ENCODE results near the gene ZNF487. TPM values are rescaled to one million over a fixed set of nuclear protein-coding genes. Genes with fewer than 3 reads are reported as not detected.
"Not testable (repeated sequence)": the region's sequence is repeated elsewhere in the genome, so short reads cannot be mapped to it uniquely, and the experiment has no call there.

ZNF487 gene
- total and polyA plus RNA-seq, 2 of the 4 experiments (the other 2 are of a cell fraction), result 1.7 to 2.7 TPM

GRCh38 chr10:43461950-43462349 lies 25.0 kb downstream of the ZNF487 start:
- BruUV-seq (replicated peaks), result no TSS peak
- Histone ChIP-seq H2BK5ac (ENCODE audit: low read depth, low read length, poor library complexity, severe bottlenecking) (no peak overlapping the region), H3K79me1 (ENCODE audit: low read depth in 1 of 2, low read length in 2 of 2) (no peaks in the 10 kb centered on the region), H4K20me1 (ENCODE audit: insufficient read depth, low read length) (no peaks in the 10 kb centered on the region), H4K5ac (ENCODE audit: low read depth, low read length) (no peak overlapping the region), H4K91ac (ENCODE audit: insufficient read depth, low read depth, low read length) (no peak overlapping the region), H3K27me3 (ENCODE audit: control insufficient read depth, insufficient read depth, low read length) (no peaks in the 10 kb centered on the region), H3K36me3 (ENCODE audit: control insufficient read depth, insufficient read depth, low read length) (no peaks in the 10 kb centered on the region), H3K56ac (ENCODE audit: extremely low read depth, insufficient read depth, low read length) (no peak overlapping the region), H3K9me3 (ENCODE audit: control insufficient read depth, insufficient read depth, low read length) (no peaks in the 10 kb centered on the region), H2BK20ac (ENCODE audit: low read depth, low read length) (no peak overlapping the region), H3K9ac (ENCODE audit: low read depth, low read length) (no peak overlapping the region), H3K18ac (ENCODE audit: low read depth, low read length) (no peak overlapping the region), H3K27ac (ENCODE audit: insufficient read depth, low read length) (no peak overlapping the region), H4K8ac (ENCODE audit: low read depth in 2 of 2, low read length in 2 of 2) (no peak overlapping the region), H2BK120ac (ENCODE audit: low read depth, low read length) (no peak overlapping the region), H3K9me1 (ENCODE audit: insufficient read depth, low read length) (no peaks in the 10 kb centered on the region), H2BK15ac (ENCODE audit: low read depth, low read length) (no peak overlapping the region), H3K4me3 (ENCODE audit: insufficient read depth, low read depth, low read length) (no peak overlapping the region), H3K4ac (ENCODE audit: low read depth, low read length) (no peak overlapping the region), H2AFZ (replicated peaks; ENCODE audit: low read length, poor library complexity) (peak overlapping the region; percentile 61), H2AK9ac (replicated peaks; ENCODE audit: low read depth, low read length, poor library complexity) (no peak overlapping the region), H2AK5ac (ENCODE audit: low read depth, low read length) (no peak overlapping the region), H3K4me1 (ENCODE audit: control insufficient read depth, insufficient read depth, low read length) (no peaks in the 10 kb centered on the region), H3K23ac (ENCODE audit: low read depth, low read length) (no peak overlapping the region), H3K14ac (replicated peaks; ENCODE audit: low read depth, low read length) (no peak overlapping the region), H3K4me2 (ENCODE audit: low read depth, low read length) (no peak overlapping the region; the same call in 1 of the 2 replicates)
- peak; percentile 94 for ATAC-seq (ENCODE audit: low read depth)
- TF ChIP-seq CTCF (conservative IDR thresholded peaks at IDR 0.05; ENCODE audit: low read depth, low read length) (peak; percentile 76), POLR2A (IDR thresholded peaks at IDR 0.05; ENCODE audit: low read depth, low read length) (no peak), MXI1 (IDR thresholded peaks at IDR 0.05; ENCODE audit: borderline replicate concordance, low read depth, low read length) (no peak), RAD21 (IDR thresholded peaks at IDR 0.05; ENCODE audit: low read length) (peak; percentile 75), SMC3 (IDR thresholded peaks at IDR 0.05; ENCODE audit: low read depth, low read length) (peak; percentile 74)
- dilution Hi-C loops (cut with HindIII; ENCODE audit: low sequenced_read_pairs, unreplicated experiment) (no loop called here), in situ Hi-C loops (cut with MboI; ENCODE audit: low sequenced_read_pairs) (loop anchor here (5.0 kb wide), 1 partner anchor 170 kb away; no protein-coding TSS in a partner anchor), intact Hi-C loops (cut with micrococcal nuclease) (loop anchor here (1.0 to 5.0 kb wide), 5 partner anchors 113 to 596 kb away; no protein-coding TSS in a partner anchor)
- ChIA-PET POLR2A (ENCODE audit: unreplicated experiment) (no interaction called here), CTCF (interaction anchor here (0.5 to 0.6 kb wide), 4 partner anchors 10 to 253 kb away, joined by 3 to 6 read pairs (median 4); no protein-coding TSS in a partner anchor)
- peak; percentile 85 for DNase-seq
- no CpG with 5 or more reads among the region's 5 CpGs for WGBS, 2 experiments (ENCODE audit: extremely low coverage in 2 of 2, insufficient read length in 1 of 2)

GRCh38 chr10:43465086-43465735 lies 28.3 kb downstream of the ZNF487 start:
- H3K23ac ChIP-seq (ENCODE audit: low read depth, low read length); H3K9me3 ChIP-seq (ENCODE audit: control insufficient read depth, insufficient read depth, low read length); intact Hi-C loops (cut with micrococcal nuclease); H3K14ac ChIP-seq (replicated peaks; ENCODE audit: low read depth, low read length); H3K4me1 ChIP-seq (ENCODE audit: control insufficient read depth, insufficient read depth, low read length); H3K56ac ChIP-seq (ENCODE audit: extremely low read depth, insufficient read depth, low read length); H3K18ac ChIP-seq (ENCODE audit: low read depth, low read length); dilution Hi-C loops (cut with HindIII; ENCODE audit: low sequenced_read_pairs, unreplicated experiment); H3K27ac ChIP-seq (ENCODE audit: insufficient read depth, low read length); H2AFZ ChIP-seq (replicated peaks; ENCODE audit: low read length, poor library complexity); H3K4ac ChIP-seq (ENCODE audit: low read depth, low read length); H4K91ac ChIP-seq (ENCODE audit: insufficient read depth, low read depth, low read length); ATAC-seq (ENCODE audit: low read depth); H2BK15ac ChIP-seq (ENCODE audit: low read depth, low read length); H2BK120ac ChIP-seq (ENCODE audit: low read depth, low read length); H3K4me3 ChIP-seq (ENCODE audit: insufficient read depth, low read depth, low read length); H2BK20ac ChIP-seq (ENCODE audit: low read depth, low read length); H3K4me2 ChIP-seq (ENCODE audit: low read depth, low read length); H3K79me1 ChIP-seq (ENCODE audit: low read depth in 1 of 2, low read length in 2 of 2); H3K9ac ChIP-seq (ENCODE audit: low read depth, low read length); H4K20me1 ChIP-seq (ENCODE audit: insufficient read depth, low read length); H2AK5ac ChIP-seq (ENCODE audit: low read depth, low read length); H4K8ac ChIP-seq (ENCODE audit: low read depth in 2 of 2, low read length in 2 of 2); H2AK9ac ChIP-seq (replicated peaks; ENCODE audit: low read depth, low read length, poor library complexity); H3K27me3 ChIP-seq (ENCODE audit: control insufficient read depth, insufficient read depth, low read length); H3K9me1 ChIP-seq (ENCODE audit: insufficient read depth, low read length); H3K36me3 ChIP-seq (ENCODE audit: control insufficient read depth, insufficient read depth, low read length); H4K5ac ChIP-seq (ENCODE audit: low read depth, low read length); DNase-seq; BruUV-seq (replicated peaks); CTCF ChIA-PET; in situ Hi-C loops (cut with MboI; ENCODE audit: low sequenced_read_pairs); H2BK5ac ChIP-seq (ENCODE audit: low read depth, low read length, poor library complexity, severe bottlenecking); POLR2A ChIA-PET (ENCODE audit: unreplicated experiment): not testable (repeated sequence)
- no CpG with 5 or more reads among the region's 49 CpGs for WGBS, 2 experiments (ENCODE audit: extremely low coverage in 2 of 2, insufficient read length in 1 of 2)

Data from IMR-90 (cell line).